Measurements from ENCODE around the gene SCN9A. TPM values are rescaled to one million over a fixed set of nuclear protein-coding genes. Genes with fewer than 3 reads are reported as not detected.

Gene SCN9A
- total RNA-seq (1.4 and 2.4 TPM in 2 replicates), polyA plus RNA-seq (1.4 and 2.7 TPM in 2 replicates)

GRCh38 chr2:166375736-166376487 lies at the start of gene SCN9A:
Gene SCN9A, minus strand, starts transcription at chr2:166375944. Its CDS starts 64,188 bp downstream, at chr2:166311756.
- Histone ChIP-seq H3K4me3 (peak within 1 kb of the TSS; percentile 48), H3K27me3 (peaks cover 54% of the 10 kb centered on the region), H3K27ac (no peak within 1 kb of the TSS), H3K36me3 (no peaks in the 10 kb centered on the region), H3K4me1 (ENCODE audit: low read depth) (peaks cover 8% of the 10 kb centered on the region), H3K9me3 (ENCODE audit: low read depth) (no peaks in the 10 kb centered on the region)
- peak; percentile 70 to 92 for DNase-seq (ENCODE audit: low read depth in 1 of 2, low spot score in 1 of 2)
- no peak for TF ChIP-seq CTCF (IDR thresholded peaks at IDR 0.05; ENCODE audit: low read depth, low read length)

- H3K4me3 ChIP-seq: no peak overlapping the region
- H3K27me3 ChIP-seq: no peaks in the 10 kb centered on the region
- no peaks in the 10 kb centered on the region for H3K9me3 ChIP-seq (ENCODE audit: low read depth)
- H3K36me3 ChIP-seq: no peaks in the 10 kb centered on the region
- TF ChIP-seq CTCF (IDR thresholded peaks at IDR 0.05; ENCODE audit: low read depth, low read length): no peak
- no peaks in the 10 kb centered on the region for H3K4me1 ChIP-seq (ENCODE audit: low read depth)
- DNase-seq (ENCODE audit: low read depth in 1 of 2, low spot score in 1 of 2): no peak
- no peak overlapping the region for H3K27ac ChIP-seq
These were observed 49.1 kb upstream of the SCN9A start for GRCh38 chr2:166424841-166425240.

- TF ChIP-seq CTCF (IDR thresholded peaks at IDR 0.05; ENCODE audit: low read depth, low read length): peak; percentile 48
- DNase-seq (ENCODE audit: low read depth in 1 of 2, low spot score in 1 of 2): peak in 1 of 2 donors; percentile 67
- H3K9me3 ChIP-seq (ENCODE audit: low read depth): no peaks in the 10 kb centered on the region
- H3K27ac ChIP-seq: no peak overlapping the region
- no peaks in the 10 kb centered on the region for H3K36me3 ChIP-seq
- H3K4me1 ChIP-seq (ENCODE audit: low read depth): no peaks in the 10 kb centered on the region
- no peaks in the 10 kb centered on the region for H3K27me3 ChIP-seq
- H3K4me3 ChIP-seq: no peak overlapping the region
These were observed 43.8 kb upstream of the SCN9A start for GRCh38 chr2:166419616-166419934.

GRCh38 chr2:166418853-166419615 lies 43.3 kb upstream of the SCN9A start:
- Histone ChIP-seq H3K9me3 (ENCODE audit: low read depth) (no peaks in the 10 kb centered on the region), H3K27ac (no peak overlapping the region), H3K4me3 (no peak overlapping the region), H3K36me3 (no peaks in the 10 kb centered on the region), H3K27me3 (no peaks in the 10 kb centered on the region), H3K4me1 (ENCODE audit: low read depth) (no peaks in the 10 kb centered on the region)
- TF ChIP-seq CTCF (IDR thresholded peaks at IDR 0.05; ENCODE audit: low read depth, low read length): no peak
- no peak for DNase-seq (ENCODE audit: low read depth in 1 of 2, low spot score in 1 of 2)

- H3K36me3 ChIP-seq: no peaks in the 10 kb centered on the region
- no peaks in the 10 kb centered on the region for H3K4me1 ChIP-seq (ENCODE audit: low read depth)
- no peaks in the 10 kb centered on the region for H3K27me3 ChIP-seq
- H3K9me3 ChIP-seq (ENCODE audit: low read depth): no peaks in the 10 kb centered on the region
- no peak overlapping the region for H3K4me3 ChIP-seq
- H3K27ac ChIP-seq: no peak overlapping the region
- peak in 1 of 2 donors; percentile 58 for DNase-seq (ENCODE audit: low read depth in 1 of 2, low spot score in 1 of 2)
- peak; percentile 24 for TF ChIP-seq CTCF (IDR thresholded peaks at IDR 0.05; ENCODE audit: low read depth, low read length)
These were observed 41.9 kb upstream of the SCN9A start for GRCh38 chr2:166417669-166418068.

Data from cardiac muscle cell (in vitro differentiated cells and primary cell).